Measurements from ENCODE around the gene CBX5.
"Not testable (repeated sequence)": the region's sequence is repeated elsewhere in the genome, so short reads cannot be mapped to it uniquely, and the experiment has no call there.

The CBX5 gene

DNA sequence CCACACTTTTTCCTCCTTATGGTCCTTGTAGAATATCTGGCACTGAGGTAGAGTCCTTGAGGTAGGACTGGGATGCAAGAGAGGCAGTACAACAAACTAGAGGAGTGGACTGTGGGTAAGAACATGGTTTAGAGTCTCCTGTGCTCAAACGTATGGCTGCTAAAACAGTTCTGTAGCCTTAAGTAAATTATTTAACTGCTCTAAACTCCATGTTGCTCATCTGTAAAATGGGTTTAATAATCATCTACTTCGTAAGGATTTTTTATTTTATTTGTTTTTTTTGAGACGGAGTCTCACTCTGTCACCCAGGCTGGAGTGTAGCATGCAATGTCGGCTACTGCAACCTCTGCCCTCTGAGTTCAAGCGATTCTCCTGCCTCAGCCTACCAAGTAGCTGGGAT lies 41.4 kb upstream of the CBX5 start:
- Histone ChIP-seq H4K20me1 (ENCODE audit: insufficient read depth, low read length) (no peaks in the 10 kb centered on the region), H3K27me3 (ENCODE audit: low read depth, low read length) (no peaks in the 10 kb centered on the region), H3K9ac (ENCODE audit: low read length) (no peak overlapping the region), H3K4me1 (ENCODE audit: low read length) (peaks cover 5% of the 10 kb centered on the region), H3K27ac (ENCODE audit: low read length) (no peak overlapping the region), H3K36me3 (replicated peaks; ENCODE audit: low read depth, low read length) (no peaks in the 10 kb centered on the region), H3K9me3 (ENCODE audit: insufficient read depth, low read length) (no peaks in the 10 kb centered on the region), H3K79me2 (ENCODE audit: low read length) (peaks cover 12% of the 10 kb centered on the region), H2AFZ (ENCODE audit: low read depth, low read length) (no peak overlapping the region), H3K4me2 (ENCODE audit: low read length) (no peak overlapping the region), H3K4me3 (ENCODE audit: low read length) (no peak overlapping the region)
- TF ChIP-seq CTCF (IDR thresholded peaks at IDR 0.05; ENCODE audit: low read depth, low read length) (no peak), EZH2phosphoT487 (IDR thresholded peaks at IDR 0.05; ENCODE audit: low read depth) (no peak)

GRCh38 chr12:54312309-54312708 lies 32.4 kb upstream of the CBX5 start:
- not testable (repeated sequence) for H3K4me2 ChIP-seq (ENCODE audit: low read length); H3K27ac ChIP-seq (ENCODE audit: low read length); H2AFZ ChIP-seq (ENCODE audit: low read depth, low read length); H3K4me3 ChIP-seq (ENCODE audit: low read length); H3K36me3 ChIP-seq (replicated peaks; ENCODE audit: low read depth, low read length); H3K4me1 ChIP-seq (ENCODE audit: low read length); H3K9ac ChIP-seq (ENCODE audit: low read length); H3K9me3 ChIP-seq (ENCODE audit: insufficient read depth, low read length); H3K79me2 ChIP-seq (ENCODE audit: low read length); H3K27me3 ChIP-seq (ENCODE audit: low read depth, low read length); H4K20me1 ChIP-seq (ENCODE audit: insufficient read depth, low read length)

DNA sequence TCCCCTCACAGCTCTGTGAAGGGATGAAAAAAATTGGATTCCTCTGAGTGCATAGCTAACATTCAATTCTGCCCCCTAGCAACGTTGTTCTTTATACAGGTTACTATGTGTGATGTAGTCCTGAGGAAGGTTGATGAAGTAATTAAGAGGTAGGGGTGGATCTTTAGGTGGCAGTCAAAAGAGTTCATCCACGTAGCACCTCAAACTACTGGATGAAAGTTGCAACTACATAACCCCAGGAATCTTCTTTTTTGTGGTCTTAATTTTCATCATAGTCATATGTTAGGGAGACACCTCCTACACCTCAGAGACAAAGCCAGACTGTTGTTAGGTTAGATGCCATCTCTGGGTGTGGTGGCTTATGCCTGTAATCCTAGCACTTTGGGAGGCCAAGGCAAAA lies 31.1 kb upstream of the CBX5 start:
- no peaks in the 10 kb centered on the region for H3K4me1 ChIP-seq (ENCODE audit: low read length)
- no peak overlapping the region for H2AFZ ChIP-seq (ENCODE audit: low read depth, low read length)
- no peaks in the 10 kb centered on the region for H3K36me3 ChIP-seq (replicated peaks; ENCODE audit: low read depth, low read length)
- H3K4me2 ChIP-seq (ENCODE audit: low read length): no peak overlapping the region
- H3K9me3 ChIP-seq (ENCODE audit: insufficient read depth, low read length): no peaks in the 10 kb centered on the region
- no peaks in the 10 kb centered on the region for H4K20me1 ChIP-seq (ENCODE audit: insufficient read depth, low read length)
- H3K4me3 ChIP-seq (ENCODE audit: low read length): no peak overlapping the region
- H3K79me2 ChIP-seq (ENCODE audit: low read length): no peaks in the 10 kb centered on the region
- peaks cover 6% of the 10 kb centered on the region; the same call in 1 of the 2 replicates for H3K27me3 ChIP-seq (ENCODE audit: low read depth, low read length)
- no peak overlapping the region for H3K27ac ChIP-seq (ENCODE audit: low read length)
- H3K9ac ChIP-seq (ENCODE audit: low read length): no peak overlapping the region
- TF ChIP-seq CTCF (IDR thresholded peaks at IDR 0.05; ENCODE audit: low read depth, low read length): no peak
- TF ChIP-seq EZH2phosphoT487 (IDR thresholded peaks at IDR 0.05; ENCODE audit: low read depth): no peak

DNA sequence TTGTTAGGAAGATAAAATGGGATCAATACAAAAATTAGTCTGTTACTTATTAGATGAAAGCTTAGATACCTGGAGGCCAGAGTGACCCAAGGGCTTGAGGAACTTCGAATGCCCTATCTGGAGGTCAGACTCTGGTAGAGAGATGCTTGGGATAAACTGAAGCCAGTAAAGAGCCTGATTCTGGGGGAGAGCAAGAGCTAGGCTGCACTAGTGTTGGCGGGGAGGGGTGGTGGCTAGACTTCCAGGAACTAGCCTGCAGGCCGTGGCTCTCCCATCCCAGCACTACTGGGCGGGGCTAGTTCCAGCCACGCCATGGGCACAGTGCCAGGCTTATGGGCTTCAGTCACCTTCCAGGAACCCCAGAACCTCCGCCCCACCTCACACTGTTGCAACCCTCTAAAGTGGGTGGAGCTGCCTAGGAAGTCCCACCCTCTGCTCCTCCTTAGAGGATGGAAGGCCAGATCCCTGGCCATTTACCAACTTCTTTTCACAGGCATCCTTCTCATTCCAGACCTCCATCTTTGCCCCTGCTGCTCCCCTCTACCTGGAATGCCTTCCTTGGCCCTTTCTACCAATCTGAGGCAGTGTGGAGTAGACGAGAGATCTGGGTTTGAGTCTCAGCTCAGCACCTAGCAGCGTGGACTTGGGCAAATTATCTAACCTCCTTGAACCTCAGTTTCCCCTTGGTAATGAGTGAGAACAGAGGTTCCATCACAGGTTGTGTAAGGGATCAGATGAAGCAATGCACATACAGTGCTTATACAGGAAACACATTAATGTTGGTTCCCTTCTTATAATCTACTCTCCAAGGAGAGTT lies 27.2 kb upstream of the CBX5 start:
- Histone ChIP-seq H3K4me2 (ENCODE audit: low read length) (no peak overlapping the region), H3K9ac (ENCODE audit: low read length) (no peak overlapping the region), H3K9me3 (ENCODE audit: insufficient read depth, low read length) (no peaks in the 10 kb centered on the region), H3K4me3 (ENCODE audit: low read length) (no peak overlapping the region), H4K20me1 (ENCODE audit: insufficient read depth, low read length) (no peaks in the 10 kb centered on the region), H3K27me3 (ENCODE audit: low read depth, low read length) (peaks cover 29% of the 10 kb centered on the region), H3K27ac (ENCODE audit: low read length) (no peak overlapping the region), H3K36me3 (replicated peaks; ENCODE audit: low read depth, low read length) (no peaks in the 10 kb centered on the region), H3K4me1 (ENCODE audit: low read length) (no peaks in the 10 kb centered on the region), H3K79me2 (ENCODE audit: low read length) (no peaks in the 10 kb centered on the region), H2AFZ (ENCODE audit: low read depth, low read length) (peak overlapping the region; percentile 20; the same call in 1 of the 2 replicates)
- TF ChIP-seq CTCF (IDR thresholded peaks at IDR 0.05; ENCODE audit: low read depth, low read length): no peak
- no peak for TF ChIP-seq EZH2phosphoT487 (IDR thresholded peaks at IDR 0.05; ENCODE audit: low read depth)
